ENCODE results near the gene ACYP2.
"Not testable (repeated sequence)": the region's sequence is repeated elsewhere in the genome, so short reads cannot be mapped to it uniquely, and the experiment has no call there.

The ACYP2 gene

DNA sequence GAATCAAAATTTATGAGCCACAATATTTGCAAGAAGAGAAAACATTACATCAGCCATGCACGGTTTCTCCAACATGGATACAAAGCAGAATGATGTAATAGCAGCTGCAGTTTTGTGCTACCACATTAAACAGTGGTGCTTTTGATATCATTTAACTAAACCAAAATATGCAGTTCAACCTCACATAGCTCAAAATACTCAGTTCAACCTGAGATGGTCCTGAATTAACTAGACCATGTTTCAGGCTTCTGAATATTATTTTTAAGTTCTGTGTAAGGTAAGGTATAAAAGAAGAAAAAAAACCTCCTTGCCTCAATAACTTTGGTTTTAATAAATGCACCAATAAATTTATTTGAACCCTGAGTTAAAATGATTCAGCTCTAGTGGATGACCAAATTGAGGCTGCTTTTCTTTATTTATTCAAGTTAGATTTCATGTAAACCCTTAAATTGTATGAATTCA lies 159.4 kb downstream of the ACYP2 start:
- DNase-seq = no peak

DNA sequence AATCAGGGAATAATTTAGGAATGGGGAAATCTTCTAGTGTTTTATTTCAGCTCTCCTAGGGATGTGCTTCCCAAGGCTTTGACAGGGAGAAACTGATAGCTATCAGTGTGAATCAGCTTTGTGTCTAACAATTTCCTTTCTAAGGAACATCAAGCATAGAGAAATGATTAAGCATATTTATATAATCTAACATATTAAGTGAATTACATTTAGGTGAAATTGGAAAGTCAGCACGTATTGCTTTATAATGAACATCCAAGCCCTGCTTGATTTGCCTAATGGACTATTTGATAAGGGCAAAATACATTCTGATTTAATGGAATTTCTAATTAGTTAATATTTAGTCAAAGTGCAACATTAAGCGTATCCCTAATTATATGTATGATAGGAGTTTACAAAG lies 160.1 kb downstream of the ACYP2 start:
- DNase-seq = no peak

DNA sequence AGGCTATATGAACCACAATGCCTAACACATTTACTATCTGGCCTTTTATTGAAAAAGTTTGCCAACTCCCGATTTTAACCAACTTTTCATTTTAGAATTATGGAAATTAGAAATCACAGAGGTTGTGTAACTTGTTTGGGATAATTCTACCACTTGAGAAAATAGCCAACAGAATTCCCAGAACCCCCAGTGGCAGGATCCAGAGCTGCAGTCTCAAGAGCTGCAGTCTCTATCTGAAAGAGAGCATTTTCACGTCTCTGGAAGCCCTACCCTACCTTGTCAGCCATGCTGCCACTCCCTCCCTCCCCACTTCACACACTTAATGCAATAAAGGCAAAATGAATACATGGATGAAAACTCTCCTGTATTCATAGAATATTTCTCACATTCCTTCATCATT lies 164.0 kb downstream of the ACYP2 start:
- DNase-seq = no peak

DNA sequence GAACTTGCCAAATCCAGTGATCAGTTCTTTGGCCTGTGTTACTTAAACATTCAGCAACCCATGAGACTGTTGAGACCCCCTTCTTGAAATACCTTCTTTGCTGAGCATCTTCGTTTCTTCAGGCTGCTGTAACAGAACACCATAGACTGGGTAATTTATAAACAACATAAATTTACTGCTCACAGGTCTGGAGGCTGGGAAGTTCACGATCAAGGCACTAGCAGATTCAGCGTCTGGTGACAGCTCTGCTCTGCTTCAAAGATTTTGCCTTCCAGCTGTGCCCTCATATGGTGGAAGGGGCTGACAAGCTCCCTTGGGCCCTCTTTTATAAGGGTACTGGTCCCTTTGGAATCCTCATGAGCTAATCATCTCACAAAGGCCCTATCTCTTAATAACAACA lies 169.4 kb downstream of the ACYP2 start:
- no peak for DNase-seq

DNA sequence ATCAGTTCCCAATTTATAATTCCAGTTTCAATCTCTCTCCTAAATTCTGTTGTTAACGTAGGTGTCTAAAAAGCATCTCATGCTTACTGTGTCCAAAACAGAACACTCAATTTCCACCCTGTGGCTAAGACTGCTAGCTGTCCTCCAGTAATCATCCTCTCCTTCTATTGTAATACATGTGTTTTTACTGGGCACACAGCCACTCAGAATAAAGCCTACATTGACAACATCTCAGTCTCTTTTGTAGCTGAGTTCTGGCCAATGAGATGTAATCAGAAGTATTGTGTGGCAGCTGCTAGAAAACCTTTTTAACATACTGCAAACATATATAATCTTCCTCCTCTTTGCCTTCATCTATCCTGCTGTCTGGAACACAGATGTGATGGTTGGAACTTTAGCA lies 170.0 kb downstream of the ACYP2 start:
- no peak for DNase-seq

DNA sequence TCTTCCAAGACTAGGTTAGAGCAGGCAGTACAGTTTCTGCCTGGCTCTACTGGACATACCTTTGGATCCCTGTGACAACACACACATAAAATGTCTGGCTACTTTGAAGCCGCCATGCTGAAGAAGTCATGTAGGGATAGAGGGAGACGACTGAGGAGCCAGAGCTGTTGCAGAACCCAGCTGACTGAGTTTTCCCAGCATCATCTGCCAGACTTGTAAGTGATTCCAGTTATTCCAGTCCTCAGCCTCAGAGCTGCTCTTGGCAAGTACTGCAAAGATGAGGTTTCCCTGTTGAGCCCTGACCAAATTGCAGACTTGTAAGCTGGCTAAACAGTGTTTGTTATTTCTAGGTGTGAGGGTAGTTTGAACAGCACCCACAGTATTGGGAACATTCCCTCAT lies 172.1 kb downstream of the ACYP2 start:
- no peak for DNase-seq

DNA sequence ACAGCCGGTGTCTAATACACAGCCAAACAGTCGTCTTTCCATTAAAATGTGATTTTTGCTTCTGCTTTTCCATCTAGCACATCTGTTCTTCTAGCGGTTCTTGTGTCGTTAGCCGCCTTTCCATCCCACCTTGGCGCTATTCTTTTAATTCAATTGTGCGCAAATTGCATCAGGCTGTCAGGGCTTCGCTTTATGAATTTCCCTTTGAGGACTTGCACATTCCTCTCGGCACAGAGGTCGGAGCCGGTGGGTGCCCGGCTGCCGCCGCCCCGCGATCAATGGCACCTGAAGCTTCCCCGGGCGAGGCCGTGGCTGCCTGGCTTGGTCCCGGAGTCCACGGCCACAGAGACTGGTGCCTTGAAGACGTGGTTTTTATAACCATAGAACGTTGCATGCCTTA lies 174.5 kb downstream of the ACYP2 start:
- no peak for DNase-seq

DNA sequence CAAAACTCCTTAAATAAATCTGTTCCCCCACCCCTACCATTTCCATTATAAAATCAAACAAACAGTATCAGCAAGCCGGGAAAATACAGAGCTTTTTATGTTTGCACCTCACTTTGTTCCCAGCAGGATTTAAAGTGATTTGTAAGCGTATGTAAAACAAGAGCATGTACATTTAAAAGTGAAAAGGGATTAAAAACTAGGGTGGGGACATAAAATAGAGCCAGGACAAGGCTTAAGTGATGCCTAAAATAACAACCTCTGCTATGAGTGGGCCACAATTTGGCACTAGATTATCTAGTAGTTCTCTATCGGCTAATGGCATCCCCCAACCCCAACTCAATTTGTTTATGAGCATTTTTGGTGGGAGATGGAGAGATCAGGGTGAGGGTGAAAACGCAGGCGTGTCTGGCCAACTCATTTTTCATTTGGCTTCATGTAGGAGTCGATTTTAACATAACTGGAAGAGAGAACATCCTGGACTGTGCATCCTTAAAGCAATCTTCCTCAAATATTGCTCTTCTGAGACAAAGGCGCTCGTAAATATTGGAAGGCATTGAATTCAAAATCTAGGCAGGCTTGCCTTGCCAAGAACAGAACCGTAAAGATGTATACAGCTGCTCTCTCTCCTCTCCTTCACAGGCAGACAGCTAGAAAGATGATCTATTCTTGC lies 175.1 kb downstream of the ACYP2 start:
- no peak for DNase-seq

DNA sequence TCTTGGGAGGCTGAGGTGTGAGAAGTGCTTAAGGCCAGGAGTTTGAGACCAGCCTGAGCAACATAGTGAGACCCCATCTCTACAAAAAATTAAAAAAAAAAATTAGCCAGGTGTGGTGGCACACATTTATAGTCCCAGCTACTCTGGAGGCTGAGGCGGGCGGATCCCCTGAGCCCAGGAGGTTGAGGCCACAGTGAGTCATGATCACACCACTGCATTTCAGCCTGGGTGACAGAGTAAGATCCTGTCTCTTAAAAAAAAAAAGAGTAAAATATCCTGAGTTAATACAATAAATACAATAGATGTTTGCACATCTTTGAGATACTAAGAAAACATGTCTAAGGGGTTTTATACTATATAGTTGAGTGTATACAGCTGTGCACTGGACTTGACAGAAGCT lies 179.2 kb downstream of the ACYP2 start:
- DNase-seq = not testable (repeated sequence)

DNA sequence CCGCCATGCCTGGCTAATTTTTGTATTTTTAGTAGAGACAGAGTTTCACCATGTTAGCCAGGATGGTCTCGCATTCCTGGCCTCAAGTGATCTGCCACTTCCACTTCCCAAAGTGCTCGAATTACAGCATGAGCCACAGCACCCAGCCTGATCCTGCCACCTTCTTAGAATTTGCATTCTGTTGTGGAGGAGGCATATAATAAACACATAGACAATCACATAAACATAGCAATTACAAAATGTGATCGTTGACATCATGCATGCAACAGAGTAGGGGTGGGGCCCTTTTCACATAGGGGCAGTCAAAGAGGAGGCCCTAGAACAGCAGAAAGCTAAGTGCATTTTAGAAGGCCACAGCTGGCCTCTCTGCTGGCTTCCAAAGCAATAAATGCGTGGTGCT lies 180.5 kb downstream of the ACYP2 start:
- DNase-seq = no peak

DNA sequence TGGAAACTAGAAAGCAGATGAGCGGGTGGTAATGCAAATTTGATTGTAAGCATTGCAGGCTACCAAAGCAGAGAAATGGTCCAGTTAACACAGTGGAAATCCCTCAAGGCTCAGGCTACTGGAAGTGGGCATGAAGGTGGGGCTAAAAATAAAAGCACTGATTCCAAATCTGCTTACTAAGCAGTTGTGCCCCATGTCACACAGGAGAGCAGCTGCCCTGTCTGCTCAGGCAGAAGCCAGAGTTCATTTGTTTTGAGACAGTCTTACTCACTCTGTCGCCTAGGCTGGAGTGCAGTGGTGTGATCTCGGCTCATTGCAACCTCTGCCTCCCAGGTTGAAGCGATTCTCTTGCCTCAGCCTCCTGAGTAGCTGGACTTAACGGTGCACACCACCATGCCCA lies 183.1 kb downstream of the ACYP2 start:
- DNase-seq = no peak

DNA sequence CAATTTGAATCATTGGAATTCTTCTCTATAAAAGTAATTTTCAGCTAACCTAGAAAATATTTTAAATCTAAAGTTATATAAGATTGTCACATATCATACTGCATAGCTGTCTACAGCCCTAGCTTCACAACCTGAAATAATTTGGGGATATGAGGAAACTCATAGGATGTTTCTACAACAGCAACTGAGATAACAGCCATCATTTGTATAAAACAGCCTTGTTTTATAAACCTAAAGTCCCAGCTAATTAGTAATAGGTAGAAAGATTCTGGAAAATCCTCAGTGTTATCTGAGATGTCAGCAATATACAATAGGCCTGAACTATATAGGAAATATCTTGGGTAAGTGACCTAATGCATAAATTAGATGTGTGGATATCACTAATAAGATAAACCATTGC lies 188.2 kb downstream of the ACYP2 start:
- no peak for DNase-seq

DNA sequence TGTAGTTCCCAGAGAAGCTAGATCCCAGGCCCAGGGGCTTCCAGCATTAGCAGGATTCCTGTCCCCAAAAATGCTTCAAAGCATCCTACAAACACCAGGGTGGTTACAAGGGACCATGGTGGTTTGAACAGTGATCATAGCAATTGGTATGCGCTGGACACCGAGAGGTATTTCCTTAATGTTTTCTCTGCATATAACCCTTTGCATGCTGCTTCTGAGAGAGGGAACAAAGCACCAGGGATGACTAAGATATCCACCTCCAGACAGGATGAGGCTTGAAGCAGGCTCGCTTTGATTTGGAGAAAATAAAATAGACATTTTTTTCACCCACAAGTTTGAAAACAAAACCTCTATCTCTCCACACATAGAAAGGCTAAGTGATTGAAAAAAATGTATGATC lies 191.1 kb downstream of the ACYP2 start:
- no peak for DNase-seq

DNA sequence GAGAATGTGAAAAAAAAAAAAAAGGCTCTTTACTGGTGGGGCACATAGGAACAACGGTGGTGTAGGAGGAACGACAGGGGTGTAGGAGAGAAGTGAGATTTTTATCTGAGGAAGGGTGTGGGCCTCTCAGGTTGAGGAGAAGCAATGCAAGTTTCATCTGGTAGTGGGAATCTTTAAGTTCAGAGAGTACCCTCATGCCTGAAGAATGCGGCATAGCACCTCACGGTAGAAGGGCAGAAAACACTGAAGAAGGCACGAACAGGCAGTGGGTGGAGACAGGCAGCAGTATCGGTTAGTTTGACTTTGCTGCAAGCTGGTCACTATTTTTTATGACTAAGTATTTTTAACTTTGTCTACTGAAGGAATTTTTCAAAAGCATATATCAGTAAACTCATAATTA lies 192.8 kb downstream of the ACYP2 start:
- DNase-seq = no peak

DNA sequence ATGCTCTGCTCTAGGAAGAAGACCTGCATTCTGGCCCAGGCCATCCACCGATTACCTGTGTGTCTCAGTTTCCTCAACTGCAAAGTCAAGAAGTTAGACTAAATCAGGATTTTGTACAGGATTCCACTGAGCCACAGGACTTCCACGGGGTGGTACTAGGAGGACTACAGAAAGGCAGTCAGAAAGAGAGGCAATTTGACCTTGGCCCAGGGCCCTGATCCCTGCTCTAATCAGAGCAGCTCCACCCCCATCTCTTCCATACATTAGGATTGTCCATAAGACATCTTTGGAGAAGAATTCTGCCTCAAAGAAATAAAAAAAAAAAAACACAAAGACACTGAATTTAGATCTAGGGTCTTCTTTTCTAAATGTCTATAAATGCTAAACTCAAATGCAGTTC lies 193.4 kb downstream of the ACYP2 start:
- DNase-seq = no peak

DNA sequence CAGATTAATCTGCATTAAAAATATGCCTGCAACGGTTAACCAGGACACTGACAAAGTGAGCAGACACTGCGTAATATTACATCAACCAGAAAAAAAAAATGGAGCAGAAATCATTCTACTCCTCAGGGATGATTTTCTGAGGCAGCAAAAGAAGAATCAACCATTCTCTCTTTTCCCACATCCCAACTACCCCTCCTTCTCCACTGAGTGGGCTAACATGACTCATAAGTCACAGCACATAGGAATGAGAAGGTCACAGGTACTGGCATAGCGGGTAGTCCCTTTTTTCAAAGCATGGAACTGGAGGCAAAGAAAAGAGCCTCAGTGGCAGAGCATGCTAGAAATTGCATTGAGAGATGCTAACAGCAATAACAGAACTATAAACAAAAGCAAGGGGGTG lies 194.9 kb downstream of the ACYP2 start:
- no peak for DNase-seq

DNA sequence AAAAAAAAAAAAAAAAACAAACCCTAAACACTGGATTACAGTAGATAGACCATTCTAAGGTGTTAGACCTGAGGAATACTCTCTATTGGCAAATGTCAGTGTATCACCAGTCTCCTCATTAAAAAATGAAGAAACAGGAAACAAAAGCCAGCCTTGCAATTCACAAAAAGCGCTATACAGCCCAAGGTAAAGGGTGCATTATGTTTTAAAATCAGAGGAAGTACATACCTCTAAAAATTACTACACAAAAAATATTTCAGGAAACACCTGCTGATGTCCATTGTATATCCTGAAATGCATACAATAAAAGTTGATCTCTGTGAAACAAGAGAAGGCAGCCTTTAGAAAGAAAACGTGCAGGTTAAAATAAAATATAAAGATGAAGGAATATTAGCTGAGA lies 195.5 kb downstream of the ACYP2 start:
- no peak for DNase-seq

DNA sequence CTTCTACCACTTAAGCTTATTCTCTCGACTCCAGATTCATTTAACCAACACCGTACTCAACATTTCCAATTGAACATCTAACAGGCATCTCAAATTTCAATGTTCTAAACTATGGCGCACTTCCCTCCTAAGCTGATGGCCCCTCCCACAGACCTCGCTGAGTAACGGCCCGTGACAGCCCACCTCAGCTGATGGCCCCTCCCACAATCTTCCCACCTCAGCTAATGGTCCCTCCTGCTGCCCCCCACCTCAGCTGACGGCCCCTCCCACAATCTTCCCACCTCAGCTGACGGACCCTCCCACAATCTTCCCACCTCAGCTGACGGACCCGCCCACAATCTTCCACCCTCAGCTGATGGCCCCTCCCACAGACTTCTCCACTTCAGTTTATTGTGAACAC lies 197.7 kb downstream of the ACYP2 start:
- no peak for DNase-seq

DNA sequence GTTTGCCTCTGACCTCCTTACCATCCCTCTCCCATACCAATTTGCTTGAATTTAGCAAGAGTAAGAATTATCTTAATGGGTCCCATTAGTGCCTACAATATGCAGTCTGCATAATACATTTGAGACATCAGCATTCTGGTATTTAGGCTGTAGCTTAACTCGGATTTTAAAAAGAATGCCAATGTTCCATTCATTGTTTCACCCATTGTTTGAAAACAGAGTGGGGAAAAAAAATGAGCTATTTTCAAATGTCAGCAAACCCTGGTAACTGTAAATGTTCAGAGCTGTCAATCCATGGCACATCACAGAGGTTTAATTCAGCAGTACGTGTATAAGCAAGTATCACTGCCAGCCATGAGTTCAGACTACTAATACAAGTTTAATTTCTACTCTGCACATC lies 202.6 kb downstream of the ACYP2 start:
- no peak for DNase-seq

DNA sequence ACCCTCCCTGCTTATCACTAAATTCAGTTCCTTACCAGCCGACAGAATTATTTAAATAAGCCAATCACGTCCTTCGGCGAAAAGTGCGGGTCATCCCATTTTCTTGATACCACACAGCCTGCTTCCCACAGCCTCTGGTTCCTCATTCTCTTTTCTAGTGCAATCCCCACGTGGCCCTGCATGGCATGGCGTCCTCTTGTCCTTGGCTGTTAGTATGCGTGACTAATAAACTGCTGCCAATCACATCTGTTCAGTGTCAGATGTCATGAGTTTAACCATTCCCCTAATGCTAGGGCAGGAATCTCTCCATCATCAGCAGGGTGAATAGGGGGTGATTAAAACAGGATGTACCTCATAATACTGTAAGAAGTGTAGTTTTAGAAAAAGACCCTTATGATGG lies 203.4 kb downstream of the ACYP2 start:
- DNase-seq = no peak

DNA sequence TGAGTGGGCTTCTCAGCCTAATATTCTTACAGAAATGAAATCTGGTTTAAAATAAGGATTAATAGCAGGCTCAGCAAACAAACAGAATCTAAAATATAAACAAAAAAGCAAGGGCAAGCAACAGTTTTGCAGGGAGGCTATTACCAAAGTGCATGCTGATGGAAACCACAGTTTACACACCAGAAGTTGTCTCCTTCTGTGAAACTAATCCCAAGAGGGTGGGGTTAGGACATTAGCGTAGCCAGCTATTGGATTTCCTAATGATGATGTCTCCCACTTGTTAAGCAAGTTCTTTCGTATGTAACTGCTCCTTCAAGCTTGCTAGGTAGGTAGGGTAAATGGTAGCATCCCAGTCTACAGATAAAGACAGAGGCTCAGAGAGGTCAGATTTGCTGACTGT lies 205.6 kb downstream of the ACYP2 start:
- DNase-seq = no peak

DNA sequence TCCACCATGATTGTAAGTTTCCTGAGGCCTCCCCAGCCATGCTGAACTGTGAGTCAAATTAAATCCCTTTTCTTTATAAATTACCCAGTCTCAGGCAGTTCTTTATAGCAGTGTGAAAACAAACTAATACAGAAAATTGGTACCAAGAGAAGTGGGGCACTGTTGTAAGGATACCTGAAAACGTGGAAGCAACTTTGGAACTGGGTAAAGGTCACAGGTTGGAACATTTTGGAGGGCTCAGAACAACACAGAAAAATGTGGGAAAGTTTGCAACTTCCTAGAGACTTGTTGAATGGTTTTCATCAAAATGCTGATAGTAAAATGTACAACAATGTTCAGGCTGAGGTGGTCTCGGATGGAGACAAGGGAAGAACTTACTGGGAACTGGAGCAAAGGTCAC lies 209.1 kb downstream of the ACYP2 start:
- DNase-seq = not testable (repeated sequence)

DNA sequence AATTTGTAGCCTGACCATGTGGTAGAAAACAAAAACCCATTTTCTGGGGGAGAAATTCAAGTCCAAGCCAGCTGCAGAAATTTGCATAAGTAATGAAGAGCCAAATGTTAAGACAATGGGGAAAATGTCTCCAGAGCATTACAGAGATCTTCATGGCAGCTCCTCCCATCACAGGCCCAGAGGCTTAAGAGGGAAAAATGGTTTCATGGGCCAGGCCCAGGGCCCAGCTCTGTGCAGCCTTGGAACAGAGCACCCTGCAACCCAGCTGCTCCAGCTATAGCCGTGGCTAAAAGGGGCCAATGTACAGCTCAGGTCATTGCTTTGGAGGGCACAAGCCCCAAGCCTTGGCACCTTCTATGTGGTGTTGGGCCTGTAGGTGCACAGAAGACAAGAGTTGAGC lies 209.7 kb downstream of the ACYP2 start:
- no peak for DNase-seq

DNA sequence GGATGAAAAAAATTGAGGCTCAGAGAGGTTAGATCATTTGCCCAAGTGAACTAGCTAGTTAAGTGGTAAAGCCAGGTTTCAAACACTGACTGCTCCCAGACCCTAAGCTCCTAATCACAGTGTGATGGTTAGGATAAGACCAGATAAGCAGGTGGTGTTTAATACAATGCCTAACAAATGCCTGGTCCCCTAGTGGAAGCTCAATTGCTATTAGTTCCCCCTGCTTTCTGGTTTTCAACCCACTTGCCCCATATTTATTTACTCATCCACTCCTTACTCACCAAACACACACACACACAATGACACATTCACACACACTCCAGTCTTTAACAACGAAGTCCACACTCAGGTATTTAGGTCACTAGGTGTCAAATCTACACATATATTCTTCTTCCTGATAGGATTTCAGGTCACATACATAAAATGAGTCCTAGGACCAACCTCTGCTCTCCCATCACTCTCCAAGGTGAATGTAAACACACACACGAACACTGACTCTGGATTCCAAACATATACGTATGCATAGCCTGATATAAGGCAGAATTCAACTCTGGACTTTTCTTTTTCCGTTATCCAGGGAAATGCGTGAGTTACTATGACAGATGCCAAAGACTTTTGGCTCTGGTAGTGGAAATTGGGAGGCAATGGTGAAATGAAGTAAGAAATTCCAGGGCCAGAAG lies 214.2 kb downstream of the ACYP2 start:
- no peak for DNase-seq
